Effector CD4-positive, alpha-beta T cell (primary cell): ENCODE results near the gene SPATC1L.

Experiments
- DNase-seq: peaks from one replicate; pipeline ENCODE4 v3.0.0-alpha.2; 2020

SPATC1L gene

DNA sequence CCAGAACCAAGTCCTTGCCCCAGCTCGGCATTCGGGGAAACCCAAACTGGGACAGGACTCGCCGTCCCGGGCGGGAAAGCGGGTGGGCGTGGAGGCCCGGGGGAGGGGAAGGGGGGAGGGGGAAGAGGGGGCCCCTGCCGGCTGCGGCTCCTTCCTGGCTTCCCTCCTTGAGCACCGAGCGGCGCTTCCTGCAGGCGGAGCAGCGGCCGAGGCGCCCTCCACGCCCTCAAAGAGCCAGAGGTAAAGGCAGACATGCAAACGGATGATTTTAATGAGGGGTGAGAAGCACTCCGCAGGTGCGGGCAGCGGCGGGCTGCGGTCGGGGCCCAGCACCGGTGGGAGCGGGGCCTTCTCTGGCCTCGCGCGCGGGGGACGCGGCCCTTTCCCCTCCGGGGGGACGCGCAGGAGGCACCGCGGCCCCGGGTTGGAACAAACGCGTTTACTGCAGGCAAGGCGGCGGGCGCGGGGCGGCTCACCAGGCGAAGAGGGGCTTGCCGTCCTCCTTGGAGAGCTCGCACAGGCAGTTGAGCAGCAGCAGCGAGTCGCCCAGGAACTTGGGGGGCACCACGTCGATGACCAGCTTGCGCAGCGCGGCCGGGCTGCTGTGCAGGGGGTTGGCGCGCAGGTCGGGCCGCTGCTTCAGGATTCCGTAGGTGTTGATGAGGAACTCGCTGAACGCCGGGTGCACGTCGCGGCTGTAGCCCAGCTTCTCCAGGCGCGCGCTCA is 23.2 kb downstream of the SPATC1L start:
- no peak for DNase-seq

DNA sequence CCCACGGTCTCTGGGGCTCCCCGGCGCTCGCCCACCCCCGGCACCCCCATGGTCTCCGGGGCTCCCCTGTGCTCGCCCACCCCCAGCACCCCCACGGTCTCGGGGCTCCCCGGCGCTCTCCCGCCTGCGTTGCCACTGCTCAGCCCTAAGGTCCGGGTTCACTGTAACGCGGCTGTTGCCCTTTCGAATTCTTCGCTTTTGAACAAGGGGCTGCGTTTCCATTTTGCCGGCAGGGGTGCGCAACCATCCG is 23.7 kb downstream of the SPATC1L start:
- DNase-seq, result no peak

DNA sequence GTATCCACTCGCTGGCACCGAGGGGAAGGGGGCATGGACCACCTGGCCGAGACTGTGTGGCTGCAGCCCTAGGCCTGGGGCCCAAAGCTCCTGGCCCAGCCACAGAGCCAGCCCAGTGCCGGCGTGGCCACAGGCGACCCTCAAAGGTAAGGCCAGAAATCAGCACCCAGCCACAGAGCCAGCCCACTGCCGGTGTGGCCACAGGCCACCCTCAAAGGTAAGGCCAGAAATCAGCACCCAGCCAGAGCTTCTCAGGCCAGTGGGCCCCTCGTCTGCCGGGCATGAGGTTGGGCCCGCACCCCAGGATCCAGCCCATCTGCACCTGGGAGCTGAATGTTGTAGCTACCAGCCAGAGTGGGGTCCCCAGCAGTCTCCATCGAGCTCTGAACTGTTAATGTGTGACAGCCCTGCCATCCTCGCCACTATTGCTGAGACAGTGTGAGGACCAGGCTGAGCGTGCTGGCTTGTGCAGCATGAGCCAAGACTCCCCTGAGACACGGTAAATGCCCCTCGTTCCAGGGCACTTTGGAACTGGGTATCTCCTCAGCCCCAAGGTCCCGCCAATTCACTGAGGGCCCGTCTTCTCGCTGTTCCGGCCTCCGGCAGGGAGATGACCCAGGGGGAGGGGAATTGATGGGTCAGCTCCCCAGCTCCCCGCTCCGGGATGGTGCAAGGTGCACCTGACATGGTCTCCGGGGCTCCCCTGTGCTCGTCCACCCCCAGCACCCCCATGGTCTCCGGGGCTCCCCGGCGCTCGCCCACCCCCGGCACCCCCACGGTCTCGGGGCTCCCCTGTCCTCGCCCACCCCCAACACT is 24.2 kb downstream of the SPATC1L start:
- DNase-seq, result no peak

DNA sequence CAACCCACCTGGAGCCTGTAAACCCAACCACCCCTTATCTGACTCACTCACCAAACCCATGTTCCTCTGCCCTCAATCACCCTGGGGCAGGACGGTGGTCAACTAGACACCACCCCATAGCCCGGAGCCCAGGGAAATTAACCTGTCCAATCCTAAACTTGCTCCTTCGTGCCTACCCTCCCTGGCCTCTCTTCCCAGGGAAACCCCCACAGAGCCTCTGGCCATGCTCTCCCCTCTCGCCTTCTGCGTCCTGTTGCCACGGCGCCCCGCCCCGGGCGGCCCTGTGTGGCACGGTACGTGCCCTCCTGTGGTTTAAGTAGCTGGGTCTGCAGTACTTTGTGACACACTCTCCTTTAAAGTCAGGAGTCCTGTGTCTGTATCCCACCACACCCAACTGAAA is 24.9 kb downstream of the SPATC1L start:
- no peak for DNase-seq

DNA sequence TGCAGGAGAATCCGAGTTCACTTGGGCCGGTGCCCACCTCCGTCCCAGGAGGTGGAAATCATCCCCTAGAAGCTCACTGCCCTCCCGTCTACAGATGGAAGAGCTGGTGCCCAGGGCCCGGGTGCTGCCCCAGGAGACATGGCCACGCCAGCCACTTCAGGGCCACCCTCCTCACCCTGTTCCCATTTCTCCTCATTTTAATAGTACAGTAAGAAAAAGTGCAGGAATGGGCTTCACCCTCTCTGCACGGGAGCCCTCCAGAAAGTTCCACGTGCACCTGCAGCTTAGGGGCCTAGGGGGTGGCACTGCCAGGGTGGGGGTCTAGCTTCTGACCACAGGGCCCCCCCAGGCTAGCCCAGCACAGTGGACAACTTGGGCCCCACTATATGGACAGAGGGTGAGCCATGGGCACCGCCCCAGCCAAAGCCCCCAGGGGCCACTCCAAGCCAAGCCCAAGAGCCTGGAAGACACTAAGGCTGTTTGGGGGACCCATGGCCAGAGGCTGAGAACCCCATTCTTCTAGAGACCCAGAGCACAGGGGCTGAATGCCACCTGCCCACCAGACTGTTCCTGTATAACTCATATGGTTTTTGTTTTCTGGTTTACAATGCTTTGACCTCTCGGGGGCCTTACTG is 25.5 kb downstream of the SPATC1L start:
- DNase-seq, result no peak

DNA sequence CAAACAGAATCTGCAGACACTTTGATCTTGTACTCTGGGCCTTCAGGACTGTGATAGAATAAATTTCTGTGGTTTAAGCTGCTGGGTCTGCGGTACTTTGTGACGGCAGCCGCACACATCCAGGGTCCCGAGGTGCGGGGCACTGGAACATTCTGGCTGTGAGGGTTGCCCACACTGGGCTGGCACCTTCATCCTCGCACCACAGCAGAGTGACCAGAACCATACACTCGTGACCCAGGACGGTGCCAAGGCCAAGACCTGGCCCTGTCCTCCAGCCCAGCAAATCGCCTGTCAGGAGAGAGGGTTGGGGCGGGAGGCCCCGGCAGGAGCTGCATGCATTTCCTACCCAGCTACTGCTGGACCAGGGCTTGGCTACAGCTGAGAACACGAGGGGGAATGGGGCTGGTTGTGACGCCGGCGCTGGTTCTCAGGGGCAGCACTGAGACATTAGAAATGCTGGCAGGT is 26.2 kb downstream of the SPATC1L start:
- DNase-seq, result no peak

DNA sequence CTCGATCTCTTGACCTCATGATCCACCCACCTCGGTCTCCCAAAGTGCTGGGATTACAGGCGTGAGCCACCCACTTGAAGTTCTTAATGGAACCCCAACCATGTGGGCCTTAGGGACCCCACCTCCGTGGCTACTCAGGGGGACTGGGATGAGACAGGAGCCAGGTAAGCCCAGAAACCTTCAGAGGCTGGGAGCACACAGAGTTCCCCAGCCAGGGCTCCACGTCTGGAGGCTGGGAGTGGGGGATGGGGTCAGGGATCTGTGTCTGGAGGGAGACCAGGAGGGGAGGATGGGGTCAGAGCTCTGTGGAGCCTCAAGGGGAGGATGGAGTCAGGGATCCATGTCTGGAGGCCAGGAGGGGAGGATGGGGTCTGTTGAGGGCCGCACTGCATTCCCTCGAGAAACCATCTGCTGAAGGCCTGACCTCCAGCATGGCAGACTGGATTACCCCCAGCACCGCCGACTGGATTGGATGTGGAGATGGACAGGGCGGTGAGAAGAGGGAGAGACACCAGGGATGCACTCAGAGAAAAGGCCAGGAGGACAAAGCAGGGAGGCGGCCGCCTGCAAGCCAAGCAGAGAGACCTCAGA is 26.8 kb downstream of the SPATC1L start:
- DNase-seq, result no peak

DNA sequence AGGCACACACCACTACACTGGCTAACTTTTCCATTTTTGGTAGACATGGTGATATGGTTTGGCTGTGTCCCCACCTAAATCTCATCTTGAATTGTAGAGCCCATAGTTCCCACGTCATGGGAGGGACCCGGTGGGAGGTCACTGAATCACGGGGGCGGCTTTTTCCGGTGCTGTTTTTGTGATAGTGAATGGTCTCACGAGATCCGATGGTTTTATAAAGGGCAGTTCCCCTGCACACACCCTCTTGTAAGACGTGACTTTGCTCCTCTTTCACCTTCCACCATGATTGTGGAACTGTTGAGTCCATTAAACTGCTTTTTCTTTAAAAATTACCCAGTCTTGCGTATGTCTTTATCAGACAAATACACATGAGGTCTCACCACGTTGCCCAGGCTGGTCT is 27.6 kb downstream of the SPATC1L start:
- no peak for DNase-seq

DNA sequence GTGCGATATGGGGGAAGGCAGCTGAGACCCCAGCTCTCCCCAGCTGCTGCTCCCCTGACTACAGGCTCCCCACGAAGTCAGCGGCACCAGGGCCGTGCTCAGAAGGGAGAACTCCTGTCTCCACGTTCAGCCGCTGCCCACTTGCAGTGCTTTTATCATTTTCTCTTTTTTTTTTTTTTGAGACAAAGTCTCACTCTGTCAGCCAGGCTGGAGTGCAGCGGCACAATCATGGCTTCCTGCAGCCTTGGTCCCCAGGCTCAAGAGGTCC is 27.9 kb downstream of the SPATC1L start:
- no peak for DNase-seq

DNA sequence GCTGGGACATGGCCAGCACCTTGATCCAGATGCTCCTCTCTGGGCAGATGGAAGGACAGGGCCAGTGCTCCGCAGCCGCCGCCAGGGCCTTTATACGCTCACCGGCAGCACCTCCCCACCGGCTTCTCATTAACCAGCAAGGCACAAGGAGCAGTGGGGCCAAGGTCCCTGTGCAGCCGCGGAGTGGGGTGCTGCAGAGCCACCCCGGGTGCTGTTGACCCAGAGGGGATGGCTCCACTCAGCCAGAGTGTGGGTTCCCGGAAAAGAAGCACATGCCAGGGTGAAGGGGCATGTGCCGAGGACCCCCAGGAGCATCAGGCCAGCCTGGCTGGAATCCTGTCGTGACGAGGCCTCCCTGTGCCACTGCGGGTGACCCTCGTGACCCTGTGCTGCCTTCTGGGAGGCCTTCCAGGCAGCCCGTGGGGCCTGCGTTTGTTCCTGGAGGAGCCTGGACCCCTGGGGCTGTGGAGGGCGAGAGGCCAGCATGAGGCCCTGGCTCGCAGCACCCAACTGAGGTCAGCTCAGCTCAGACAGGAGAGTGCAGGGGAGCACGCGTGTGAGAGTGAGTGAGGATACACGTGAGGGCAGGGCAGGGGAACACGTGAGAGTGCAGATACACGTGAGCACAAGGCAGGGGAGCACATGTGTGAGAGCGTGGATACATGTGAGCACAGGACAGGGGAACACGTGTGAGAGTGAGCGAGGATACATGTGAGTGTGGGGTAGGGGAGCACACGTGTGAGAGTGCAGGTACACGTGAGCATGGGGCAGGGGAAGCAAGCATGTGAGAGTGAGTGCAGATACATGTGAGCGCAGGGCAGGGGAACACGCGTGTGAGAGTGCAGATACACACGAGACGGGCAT is 28.5 kb downstream of the SPATC1L start, which contains the start of gene FTCD:
FTCD (minus strand) TSS at position 66 of the 864 bp plus-strand sequence; CDS start at position 10, 56 bp downstream.
- DNase-seq, result no peak

DNA sequence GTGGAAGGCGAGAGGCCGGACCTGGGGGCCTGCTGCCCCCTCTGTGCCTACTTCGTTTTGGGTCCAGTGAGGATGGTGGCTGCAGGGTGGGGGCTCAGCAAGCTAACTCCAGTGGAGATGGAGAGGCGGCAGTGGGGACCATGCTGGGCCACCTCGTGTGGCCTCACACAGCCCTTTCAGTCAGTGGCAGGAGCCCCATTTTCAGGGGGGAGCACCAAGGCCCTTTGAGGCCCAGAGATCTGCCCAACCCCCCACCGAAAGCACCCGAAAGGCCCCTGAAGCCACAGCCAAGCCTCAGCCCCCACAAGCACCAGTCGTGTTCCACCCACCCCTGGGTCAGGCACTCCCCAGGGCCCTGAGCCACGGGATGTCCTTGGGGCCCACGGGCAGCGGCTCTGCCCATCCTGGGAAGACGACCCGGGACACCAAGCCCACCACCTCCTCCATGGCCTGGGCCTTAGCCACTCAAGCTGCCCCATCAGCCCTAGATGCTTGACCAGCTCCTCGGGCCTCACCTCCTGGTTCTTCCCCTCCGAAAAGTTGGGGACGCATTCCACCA is 29.2 kb downstream of the SPATC1L start:
- DNase-seq, result no peak

DNA sequence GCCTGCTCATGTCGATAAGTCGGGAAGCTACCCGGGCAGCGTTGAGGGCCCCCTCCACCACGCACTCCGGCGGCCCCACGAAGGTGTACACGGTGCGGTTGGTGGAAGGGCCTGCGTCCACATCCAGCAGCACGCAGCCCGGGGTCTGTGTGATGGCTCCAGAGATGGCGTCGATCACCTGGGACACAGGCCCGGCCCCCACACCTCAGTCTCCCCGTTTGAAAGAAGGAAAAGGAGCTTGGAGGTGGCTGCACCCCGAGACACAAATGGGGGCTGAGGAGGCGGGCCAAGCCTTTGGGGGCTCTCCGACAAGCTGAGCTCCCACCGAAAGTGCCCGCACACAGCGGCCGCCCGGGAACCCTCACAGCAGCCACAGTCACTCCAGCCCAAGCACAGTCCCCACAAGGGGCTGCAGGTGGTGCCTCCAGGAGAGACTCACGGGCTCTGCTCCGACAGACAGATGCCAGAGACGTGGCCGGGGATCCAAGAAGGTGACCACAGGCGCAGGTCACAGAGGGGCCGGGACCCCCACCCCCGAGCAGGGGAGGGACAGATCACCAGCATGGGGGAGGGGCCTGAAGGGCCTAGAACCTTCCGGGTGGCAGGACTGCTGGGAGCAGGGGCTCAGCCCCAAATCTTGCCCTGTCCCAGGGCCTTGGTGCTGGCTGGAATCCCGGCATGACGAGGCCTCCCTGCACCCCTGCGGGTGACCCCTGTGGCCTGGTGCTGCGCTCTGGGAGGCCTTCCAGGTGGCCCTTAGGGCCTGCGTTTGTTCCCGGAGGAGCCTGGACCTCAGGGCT is 29.9 kb downstream of the SPATC1L start:
- DNase-seq, result no peak

DNA sequence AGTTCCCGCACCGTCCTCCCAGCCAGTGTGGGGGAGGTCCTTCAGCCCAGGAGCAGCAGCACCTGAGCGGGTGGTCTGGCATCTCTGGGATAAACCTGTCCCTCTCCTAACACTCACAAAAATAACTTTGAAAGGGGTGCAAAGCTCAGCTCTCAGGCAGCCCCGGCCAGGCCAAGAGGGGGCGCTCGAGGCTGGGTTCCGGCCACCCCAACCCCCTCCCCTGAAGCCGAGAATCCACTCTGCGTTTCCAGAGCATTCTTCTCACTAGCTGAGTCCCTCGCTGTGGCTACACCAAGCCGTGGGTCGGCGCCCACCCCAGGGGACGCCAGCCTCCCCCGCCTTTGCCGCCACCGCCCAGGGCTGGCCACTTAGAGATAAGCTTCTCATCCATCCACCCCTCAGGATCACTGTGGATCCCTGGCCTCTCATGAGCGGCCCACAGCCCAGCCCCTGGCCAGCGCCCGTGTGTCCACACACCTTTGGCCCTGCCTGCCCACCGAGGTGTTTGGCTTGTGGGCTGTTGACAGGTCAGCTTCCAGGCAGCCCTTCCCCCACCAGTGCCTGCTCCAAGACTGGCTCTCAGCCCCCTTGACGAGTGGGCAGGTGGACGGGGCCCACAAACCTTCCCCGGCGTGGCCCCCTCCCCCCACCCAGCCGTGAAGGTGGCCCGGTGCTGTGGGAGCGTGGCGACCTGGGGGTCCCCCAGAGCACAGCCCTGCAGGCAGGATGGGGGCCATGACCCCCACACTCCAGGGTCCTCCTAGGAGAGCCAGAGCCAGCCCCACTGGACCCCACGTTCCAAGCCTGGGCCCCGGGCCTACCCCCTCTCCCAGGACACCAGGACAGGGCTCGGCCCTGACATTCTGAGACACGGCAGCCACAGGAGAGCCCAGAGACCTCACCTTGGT is 30.8 kb downstream of the SPATC1L start:
- no peak for DNase-seq

DNA sequence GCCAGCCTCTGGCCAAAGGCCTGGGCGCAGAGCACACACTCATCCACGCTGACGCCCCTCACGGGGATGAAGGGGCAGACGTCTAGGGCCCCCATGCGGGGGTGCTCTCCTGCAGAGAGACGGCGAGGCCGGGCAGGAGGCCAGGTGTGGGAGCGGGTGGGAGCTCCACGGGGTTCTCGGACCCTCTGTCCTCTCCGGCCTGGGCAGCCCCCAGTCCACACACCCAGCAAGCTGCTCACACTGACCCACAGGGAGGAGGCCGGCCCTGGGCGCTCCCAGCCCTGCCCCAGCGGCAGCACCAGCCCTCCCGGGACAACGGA is 31.4 kb downstream of the SPATC1L start:
- DNase-seq, result no peak

DNA sequence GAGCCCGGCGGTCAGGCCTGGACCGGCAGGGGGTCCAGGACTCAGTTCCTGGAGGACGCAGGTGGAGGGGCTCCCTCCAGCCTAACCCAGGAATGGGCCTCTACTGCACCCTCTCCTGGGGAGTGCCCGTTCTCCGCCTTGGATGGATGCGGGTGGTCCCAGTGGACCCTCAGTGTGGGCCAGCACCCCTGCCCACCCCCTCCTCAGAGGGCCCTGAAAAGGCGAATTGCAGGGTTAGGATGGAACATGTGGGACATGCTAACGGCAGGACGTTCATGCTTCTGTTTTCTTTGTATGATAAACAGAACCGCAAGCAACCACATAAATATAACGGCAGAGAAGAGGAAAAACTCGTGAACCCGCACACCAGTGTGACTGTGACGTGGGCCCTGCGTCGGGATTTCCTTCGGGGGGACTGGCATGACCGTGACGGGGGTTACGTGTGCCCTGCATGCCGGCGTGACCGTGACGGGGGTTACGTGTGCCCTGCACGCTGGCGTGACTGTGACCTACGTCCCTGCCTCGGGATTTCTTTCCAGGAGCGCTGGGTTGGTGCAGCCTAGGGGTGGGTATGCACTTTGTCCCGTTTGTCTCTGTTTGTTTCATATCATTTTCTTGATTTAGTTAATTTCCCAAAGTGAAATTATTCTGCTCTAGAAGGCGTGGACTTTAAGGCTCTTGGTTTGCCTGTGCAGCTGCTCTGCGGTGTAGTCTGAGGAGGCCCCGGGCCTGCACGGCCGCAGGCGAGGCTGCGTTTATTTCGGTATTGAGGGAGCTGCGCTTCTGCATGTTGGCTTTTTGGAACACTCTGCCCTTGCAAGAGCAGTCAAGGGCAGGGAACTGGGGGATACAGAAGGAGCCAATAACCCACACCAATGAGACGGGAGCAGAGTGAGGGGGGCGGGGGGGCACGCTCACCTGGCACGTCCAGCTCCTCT is 32.0 kb downstream of the SPATC1L start:
- no peak for DNase-seq

DNA sequence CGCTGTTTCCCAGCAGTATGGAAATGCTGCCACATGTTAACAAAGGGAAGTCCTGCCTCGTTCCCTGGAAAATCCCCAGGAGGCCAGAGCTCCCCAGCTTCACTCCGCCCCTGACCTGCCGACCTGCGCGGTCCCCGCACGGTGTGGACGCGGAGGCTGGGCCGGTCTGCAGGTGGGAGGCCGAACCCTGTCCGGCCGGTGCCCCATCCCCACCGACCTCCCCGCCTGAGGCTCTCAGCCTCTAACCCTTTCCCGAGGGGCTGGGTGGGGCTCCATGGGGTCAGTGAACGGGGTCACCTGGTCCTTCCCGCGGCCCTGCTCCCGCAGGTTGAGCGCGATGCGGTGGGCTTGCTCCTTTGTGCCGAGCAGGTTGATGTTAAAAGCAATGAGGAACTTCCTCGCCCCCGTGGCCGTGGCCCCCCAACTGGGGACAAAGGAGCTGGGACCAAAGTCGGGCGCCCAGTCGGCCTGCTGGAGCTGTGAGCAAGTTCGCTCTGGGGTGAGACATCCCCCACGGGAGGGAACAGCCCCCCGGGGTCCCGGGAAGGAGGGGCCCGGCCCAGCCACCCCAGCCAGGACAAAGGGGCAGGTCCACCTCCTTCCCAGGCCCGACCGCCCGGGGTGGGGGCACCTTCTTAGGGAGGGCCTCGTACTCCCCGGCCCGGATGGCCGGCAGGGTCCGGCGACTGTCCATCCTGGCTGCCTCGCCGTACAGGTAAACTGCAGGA is 32.8 kb downstream of the SPATC1L start:
- no peak for DNase-seq

DNA sequence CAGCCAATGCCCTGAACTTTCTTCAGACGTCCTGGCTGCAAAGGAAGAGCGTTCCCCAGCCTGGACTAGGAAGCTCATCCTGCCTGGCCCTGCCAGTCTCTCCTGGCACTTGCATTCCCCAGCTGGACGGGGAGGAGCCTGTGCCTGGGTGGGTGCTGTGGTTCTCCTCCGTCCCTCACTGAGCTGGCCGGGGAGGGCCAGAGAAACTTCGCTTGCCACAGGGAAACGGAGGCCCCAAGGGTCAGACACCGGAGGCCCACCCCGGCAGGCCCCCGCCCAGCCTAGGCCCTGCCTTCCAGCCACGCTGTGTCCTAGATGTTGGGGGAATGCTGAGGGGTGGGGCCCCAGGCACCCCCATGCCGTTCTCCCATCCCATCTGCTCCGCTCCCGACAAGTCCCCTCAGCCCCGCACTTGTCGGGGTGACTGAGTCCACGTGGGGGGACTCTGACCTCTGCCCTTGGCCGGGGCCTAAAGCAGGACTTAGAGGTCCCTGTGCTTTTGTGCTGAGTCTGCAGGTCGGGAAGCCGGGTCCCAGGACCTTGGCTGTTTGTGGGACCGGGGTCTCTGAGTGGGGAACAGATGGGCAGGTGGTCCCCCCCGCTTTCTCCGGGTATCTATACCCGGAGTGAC is 33.7 kb downstream of the SPATC1L start:
- DNase-seq, result no peak

DNA sequence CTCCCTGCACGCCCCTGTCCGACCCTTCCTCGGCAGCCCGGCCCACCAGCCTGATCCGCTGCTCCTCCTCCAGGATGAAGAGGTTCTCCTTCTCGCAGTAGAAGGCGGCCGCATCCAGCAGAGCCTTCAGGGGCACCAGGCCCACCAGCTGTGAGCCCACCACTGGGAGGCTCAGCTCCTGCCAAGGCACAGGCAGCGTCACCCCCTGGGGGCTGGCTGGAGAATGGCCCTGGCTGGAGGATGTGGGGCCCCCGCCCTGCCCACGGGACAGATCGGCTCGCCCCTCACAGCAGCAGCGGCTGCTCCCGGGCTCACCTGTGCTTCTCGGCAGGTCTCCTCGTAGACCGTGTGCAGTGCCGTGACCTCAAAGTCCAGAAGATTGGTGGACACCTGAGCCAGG is 34.2 kb downstream of the SPATC1L start:
- DNase-seq, result no peak
